GM21381 (cell line): ENCODE measurements around the gene TBCD.
"Not testable (repeated sequence)": the region's sequence is repeated elsewhere in the genome, so short reads cannot be mapped to it uniquely, and the experiment has no call there.

Experiments
- ATAC-seq: cut with Tn5 transposase; IDR thresholded peaks from one replicate; pipeline ENCODE4 v1.9.1; 2021; ENCODE audit warnings: mild to moderate bottlenecking, moderate library complexity; ENCODE audit not compliant: unreplicated experiment

TBCD gene

GRCh38 chr17:82948081-82948511 lies 196.2 kb downstream of the TBCD start:
- no peak for ATAC-seq

GRCh38 chr17:82948957-82949356 lies 197.1 kb downstream of the TBCD start:
- no peak for ATAC-seq

GRCh38 chr17:82949361-82949760 lies 197.5 kb downstream of the TBCD start:
- ATAC-seq = no peak

GRCh38 chr17:82949984-82950383 lies 198.1 kb downstream of the TBCD start:
- ATAC-seq = no peak

GRCh38 chr17:82950525-82951102 lies 198.7 kb downstream of the TBCD start:
- no peak for ATAC-seq

- ATAC-seq = no peak
Measured at GRCh38 chr17:82952019-82952418, 200.2 kb downstream of the TBCD start.

- not testable (repeated sequence) for ATAC-seq
Measured at GRCh38 chr17:82955106-82955505, 203.2 kb downstream of the TBCD start.

- ATAC-seq = not testable (repeated sequence)
Measured at GRCh38 chr17:82955627-82956026, 203.8 kb downstream of the TBCD start.

GRCh38 chr17:82956146-82956725 lies 204.4 kb downstream of the TBCD start:
- ATAC-seq = no peak

GRCh38 chr17:82956726-82957468 lies 205.0 kb downstream of the TBCD start:
- ATAC-seq = no peak

GRCh38 chr17:82957469-82957795 lies 205.6 kb downstream of the TBCD start:
- no peak for ATAC-seq

GRCh38 chr17:82957961-82958561 lies 206.2 kb downstream of the TBCD start:
- ATAC-seq = no peak

- ATAC-seq = no peak
Measured at GRCh38 chr17:82959242-82959930, 207.5 kb downstream of the TBCD start.

GRCh38 chr17:82959990-82960418 lies 208.1 kb downstream of the TBCD start:
- ATAC-seq = no peak

GRCh38 chr17:82960419-82961271 lies 208.8 kb downstream of the TBCD start:
- no peak for ATAC-seq

- ATAC-seq = no peak
Measured at GRCh38 chr17:82961366-82962162, 209.7 kb downstream of the TBCD start.

- no peak for ATAC-seq
Measured at GRCh38 chr17:82962163-82962720, 210.4 kb downstream of the TBCD start.

GRCh38 chr17:82963104-82963950 lies 211.5 kb downstream of the TBCD start:
- ATAC-seq = no peak
